ENCODE results near the gene ATP10B.

GRCh38 chr5:160619381-160619780 lies 232.6 kb downstream of the ATP10B start:
- TF ChIP-seq EZH2phosphoT487 (conservative IDR thresholded peaks at IDR 0.05; ENCODE audit: low read length) (no peak), CTCF (IDR thresholded peaks at IDR 0.05; ENCODE audit: insufficient read depth, low read length, poor library complexity, severe bottlenecking) (no peak)
